OCI-LY1 (cell line): ENCODE data around the gene NUP155.

Source experiments
- CTCF ChIP-seq: fragments of 200-600 bp; sonication (generic), shearing (Covaris generic); IDR thresholded peaks from 2 replicates; pipeline ENCODE4 v1.5.1; 2017; ENCODE audit warnings: mild to moderate bottlenecking, antibody characterized with exemption, low read length, moderate library complexity, mixed read lengths
- EZH2 ChIP-seq: fragments of 200-600 bp; sonication (generic), shearing (Covaris generic); IDR thresholded peaks from 2 replicates; pipeline ENCODE4 v1.8.0; 2017; ENCODE audit warnings: borderline replicate concordance, mixed run types, mild to moderate bottlenecking, antibody characterized with exemption, low read length, moderate library complexity, mixed read lengths

DNA sequence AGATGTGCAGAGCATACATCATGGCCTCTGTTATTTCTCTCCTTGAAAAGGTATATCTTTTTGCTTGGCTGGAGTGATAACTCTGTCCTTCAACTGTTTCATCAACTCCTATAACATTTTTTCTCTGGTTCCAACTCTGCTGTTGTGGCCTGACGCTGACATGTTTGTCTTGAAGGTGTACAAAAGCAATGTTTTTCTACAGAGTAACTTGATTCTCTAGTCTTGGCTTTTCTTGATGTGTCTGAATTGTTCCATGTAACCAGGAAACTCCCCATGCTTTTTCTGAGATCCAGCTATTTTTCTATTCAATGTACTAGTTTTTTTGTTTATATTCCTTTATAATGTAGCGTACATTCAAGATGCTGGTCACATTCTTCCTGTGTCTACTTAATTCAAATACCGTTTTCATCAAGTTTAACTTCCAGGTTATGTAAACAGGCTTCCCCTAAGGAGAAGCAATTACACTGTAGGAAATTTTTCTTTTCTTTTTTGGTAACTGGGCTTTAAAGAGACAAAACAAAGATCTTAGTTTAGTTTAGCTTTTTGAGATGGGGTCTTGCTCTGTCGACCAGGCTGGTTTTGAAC, 115.0 kb downstream of the NUP155 start:
- TF ChIP-seq CTCF (no peak), EZH2 (no peak)
